HG03103 (cell line): ENCODE results near the gene IGLON5.

Source experiments
- ATAC-seq: cut with Tn5 transposase; IDR thresholded peaks from one replicate; pipeline ENCODE4 v1.9.1; 2021; ENCODE audit warnings: low read depth; ENCODE audit not compliant: unreplicated experiment

The IGLON5 gene

GRCh38 chr19:51311351-51312257 is at the start of gene IGLON5:
Gene IGLON5 (plus strand): TSS chr19:51311644. CDS start chr19:51311848, 204 bp downstream.
- ATAC-seq, result no peak

- no peak for ATAC-seq
These were observed 47.6 kb upstream of the IGLON5 start for GRCh38 chr19:51263808-51264207.

- no peak for ATAC-seq
These were observed 40.4 kb upstream of the IGLON5 start for GRCh38 chr19:51271067-51271466.

- ATAC-seq, result no peak
These were observed 39.1 kb upstream of the IGLON5 start for GRCh38 chr19:51272183-51272810.

GRCh38 chr19:51274049-51274770 is 37.2 kb upstream of the IGLON5 start:
- ATAC-seq, result no peak

GRCh38 chr19:51277112-51277511 is 34.3 kb upstream of the IGLON5 start:
- no peak for ATAC-seq

- no peak for ATAC-seq
These were observed 29.1 kb upstream of the IGLON5 start for GRCh38 chr19:51282335-51282734.

- no peak for ATAC-seq
These were observed 25.8 kb upstream of the IGLON5 start for GRCh38 chr19:51285682-51286081.

- ATAC-seq, result no peak
These were observed 21.8 kb upstream of the IGLON5 start for GRCh38 chr19:51289635-51290034.

GRCh38 chr19:51292971-51293370 is 18.5 kb upstream of the IGLON5 start:
- ATAC-seq, result no peak

- ATAC-seq, result no peak
These were observed 17.8 kb upstream of the IGLON5 start for GRCh38 chr19:51293571-51294210.

GRCh38 chr19:51294211-51294976 is 17.1 kb upstream of the IGLON5 start:
- no peak for ATAC-seq

GRCh38 chr19:51294977-51295375 is 16.5 kb upstream of the IGLON5 start:
- ATAC-seq, result no peak

- no peak for ATAC-seq
These were observed 15.9 kb upstream of the IGLON5 start for GRCh38 chr19:51295382-51296126.

GRCh38 chr19:51296336-51297093 is 14.9 kb upstream of the IGLON5 start:
- no peak for ATAC-seq

GRCh38 chr19:51297406-51297805 is 14.0 kb upstream of the IGLON5 start:
- ATAC-seq, result no peak

- no peak for ATAC-seq
These were observed 10.2 kb upstream of the IGLON5 start for GRCh38 chr19:51301266-51301665.

GRCh38 chr19:51305479-51305878 is 6.0 kb upstream of the IGLON5 start:
- no peak for ATAC-seq

GRCh38 chr19:51316688-51317087 is 5.2 kb downstream of the IGLON5 start:
- ATAC-seq, result no peak
